CD4-positive, CD25-positive, alpha-beta regulatory T cell (primary cell): ENCODE data around the gene CDC42BPG. TPM values are rescaled to one million over a fixed set of nuclear protein-coding genes. Genes with fewer than 3 reads are reported as not detected.
A peak's percentile ranks its signal among the peaks of the same experiment; 100 is the strongest.
"Not testable (repeated sequence)": the region's sequence is repeated elsewhere in the genome, so short reads cannot be mapped to it uniquely, and the experiment has no call there.

Source experiments
- ATAC-seq, 2 donors: fragments of 150-1000 bp; cut with Tn5 transposase; one replicate each; pipeline ENCODE4 v1.10.0; 2021; ENCODE audit warnings: low read depth in 2 of 2, moderate number of reproducible peaks in 2 of 2, moderate library complexity in 1 of 2
- DNase-seq, 3 donors: peaks; one replicate each; pipeline versions ENCODE4 v3.0.0 to v3.0.0-alpha.2; 2012 to 2022; ENCODE audit warnings: mixed read lengths in 1 of 3
- H3K27ac ChIP-seq: one replicate; pipeline ENCODE4 v1.7.0; 2013; ENCODE audit warnings: mild to moderate bottlenecking, low read length; ENCODE audit not compliant: insufficient read depth, poor library complexity, severe bottlenecking
- H3K27me3 ChIP-seq: one replicate; pipeline ENCODE4 v1.7.0; 2013; ENCODE audit warnings: low read length; ENCODE audit not compliant: control insufficient read depth, insufficient read depth
- H3K36me3 ChIP-seq: one replicate; pipeline ENCODE4 v1.7.0; 2013; ENCODE audit warnings: mild to moderate bottlenecking, low read length, moderate library complexity; ENCODE audit not compliant: control insufficient read depth, insufficient read depth
- H3K4me1 ChIP-seq: 2 replicates; pipeline ENCODE4 v1.7.0; 2013; ENCODE audit warnings: mild to moderate bottlenecking, low read length; ENCODE audit not compliant: insufficient read depth, control insufficient read depth, poor library complexity, severe bottlenecking
- H3K4me3 ChIP-seq: one replicate; pipeline ENCODE4 v1.7.0; 2013; ENCODE audit warnings: low read depth, mild to moderate bottlenecking, low read length, moderate library complexity
- H3K9me3 ChIP-seq, 2 experiments: 1 replicate in 1 of 2; 2 replicates in 1 of 2; pipeline ENCODE4 v1.7.0; 2013; ENCODE audit warnings: low read length in 2 of 2, mild to moderate bottlenecking in 1 of 2, moderate library complexity in 1 of 2; ENCODE audit not compliant: control insufficient read depth in 2 of 2
- H3K27ac Mint-ChIP-seq, 3 donors: one replicate each; pipeline ENCODE4 v1.8.0; 2020 to 2022; ENCODE audit warnings: mild to moderate bottlenecking in 3 of 3, mixed read lengths in 3 of 3, moderate library complexity in 2 of 3
- H3K27me3 Mint-ChIP-seq: one replicate; pipeline ENCODE4 v1.8.0; 2022; ENCODE audit warnings: mild to moderate bottlenecking, mixed read lengths
- H3K36me3 Mint-ChIP-seq: one replicate; pipeline ENCODE4 v1.8.0; 2020; ENCODE audit warnings: mixed read lengths
- H3K4me1 Mint-ChIP-seq, 4 donors: one replicate each; pipeline ENCODE4 v1.8.0; 2020 to 2022; ENCODE audit warnings: mixed read lengths in 4 of 4, mild to moderate bottlenecking in 1 of 4
- H3K4me3 Mint-ChIP-seq, 4 donors: one replicate each; pipeline ENCODE4 v1.8.0; 2020 to 2022; ENCODE audit warnings: mild to moderate bottlenecking in 4 of 4, mixed read lengths in 4 of 4, moderate library complexity in 3 of 4
- H3K9me3 Mint-ChIP-seq, 7 donors: one replicate each; pipeline ENCODE4 v1.8.0; 2020 to 2022; ENCODE audit warnings: mixed read lengths in 7 of 7, mild to moderate bottlenecking in 3 of 7, moderate library complexity in 2 of 7
- polyA plus RNA-seq, 4 donors: library from polyadenylated mRNA; unstranded; fragments of 300-500 nt; fragmentation: Illumina TruSeq; gene quantifications; one replicate each; pipeline ENCODE4 v1.2.3, GENCODE V29; 2021
- total RNA-seq: library from RNA; stranded (reverse); gene quantifications from one replicate; pipeline ENCODE4 v1.2.3, GENCODE V29; 2022

CDC42BPG gene
- total and polyA plus RNA-seq, 5 donors from 2014 or later = 0.11 to 11.6 (median 0.13) TPM; not detected in 2

DNA sequence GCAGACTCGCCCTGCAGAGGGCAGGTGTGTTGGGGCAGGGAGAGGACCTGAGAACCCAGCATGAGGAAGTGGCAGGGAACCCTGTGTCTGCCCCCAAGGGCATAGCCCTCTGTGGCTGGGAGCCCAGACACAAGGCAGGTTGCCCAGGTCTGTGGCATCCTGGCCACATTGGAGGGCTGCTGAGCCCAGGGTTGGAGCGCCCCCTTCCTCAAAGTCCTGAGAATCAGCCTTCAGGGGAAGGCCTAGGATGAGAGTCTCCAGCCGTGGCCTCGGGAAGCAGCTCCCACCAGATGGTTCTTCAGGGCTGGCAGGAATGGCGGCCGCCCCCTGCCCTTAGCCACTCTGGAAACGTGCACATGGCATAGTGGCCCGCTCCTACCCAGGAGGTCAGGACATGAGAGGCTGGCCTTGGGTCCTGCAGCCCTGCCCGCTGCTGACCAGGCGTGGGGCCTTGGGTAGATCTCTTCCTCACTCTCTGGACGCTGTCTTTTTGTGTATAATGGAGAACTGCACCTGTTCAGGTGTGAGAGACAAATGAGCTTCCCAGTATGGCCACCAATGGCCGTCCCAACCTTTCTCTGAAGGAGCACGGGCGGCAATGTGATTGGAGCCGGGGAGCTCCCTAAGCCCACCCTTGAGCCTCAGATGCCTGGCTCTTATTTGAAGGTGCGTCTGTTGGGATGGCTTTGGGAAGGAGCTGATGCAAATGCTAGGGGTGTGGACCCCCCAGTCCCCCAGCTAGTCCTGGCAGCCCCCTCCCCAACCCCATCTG, 4.6 kb upstream of the CDC42BPG start:
- H3K36me3 Mint-ChIP-seq = peaks cover 3% of the 10 kb centered on the region
- H3K27ac ChIP-seq = peak overlapping the region; percentile 33
- peak; percentile 5 to 12 for ATAC-seq
- no peak overlapping the region for H3K4me3 ChIP-seq
- H3K27me3 ChIP-seq = no peaks in the 10 kb centered on the region
- H3K36me3 ChIP-seq = peaks cover 4% of the 10 kb centered on the region
- H3K4me3 Mint-ChIP-seq = peak overlapping the region in 3 of 4 donors; percentile 56 to 76 (median 75)
- H3K4me1 ChIP-seq = peaks cover 80% of the 10 kb centered on the region
- peak overlapping the region; percentile 54 to 80 (median 66) for H3K27ac Mint-ChIP-seq
- peak in 1 of 3 donors; percentile 73 for DNase-seq
- peaks cover 0 to 76% (median 45%) of the 10 kb centered on the region in 4 donors for H3K4me1 Mint-ChIP-seq
- no peaks in the 10 kb centered on the region for H3K9me3 Mint-ChIP-seq
- H3K9me3 ChIP-seq = no peaks in the 10 kb centered on the region
- peaks cover under 1% of the 10 kb centered on the region for H3K27me3 Mint-ChIP-seq

DNA sequence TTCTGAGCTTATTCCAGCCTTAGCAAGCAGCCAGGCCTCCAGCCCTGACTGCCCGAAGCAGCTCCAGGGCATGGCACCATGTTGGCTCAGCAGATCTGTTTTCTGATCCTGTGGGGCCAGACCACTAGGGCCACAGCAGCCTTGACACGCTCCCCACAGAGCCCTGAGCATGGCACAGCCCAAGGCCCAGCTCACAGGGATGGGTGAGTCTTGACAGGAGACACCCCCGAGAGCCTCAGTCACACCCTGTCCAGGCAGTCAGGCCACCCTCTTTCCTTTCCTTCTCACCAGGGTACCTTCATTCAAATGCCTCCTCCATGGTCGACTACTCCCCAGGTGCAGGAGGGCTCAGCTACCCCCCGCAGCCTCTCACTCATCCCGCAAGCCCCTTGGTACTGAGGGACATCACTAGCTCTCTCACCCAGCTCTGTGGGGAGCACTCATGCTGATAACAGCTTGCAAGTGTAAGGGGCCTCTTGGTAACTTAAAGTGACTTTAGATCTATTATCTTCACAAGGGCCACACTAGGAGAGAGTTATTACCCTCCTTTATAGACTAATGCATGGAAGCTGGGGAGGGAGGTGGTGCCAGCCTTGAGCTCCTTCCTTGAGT, 3.9 kb upstream of the CDC42BPG start:
- Histone ChIP-seq H3K9me3 (no peaks in the 10 kb centered on the region), H3K36me3 (no peaks in the 10 kb centered on the region), H3K4me3 (no peak overlapping the region), H3K4me1 (peaks cover 79% of the 10 kb centered on the region), H3K27me3 (no peaks in the 10 kb centered on the region), H3K27ac (peak overlapping the region; percentile 33)
- Mint-ChIP-seq H3K4me3 (peak overlapping the region; percentile 31 to 76 (median 58)), H3K4me1 (peaks cover 0 to 75% (median 43%) of the 10 kb centered on the region in 4 donors), H3K27me3 (peaks cover 4% of the 10 kb centered on the region), H3K9me3 (no peaks in the 10 kb centered on the region), H3K27ac (peak overlapping the region; percentile 54 to 80 (median 66)), H3K36me3 (peaks cover under 1% of the 10 kb centered on the region)
- DNase-seq (no peak), ATAC-seq (no peak)

DNA sequence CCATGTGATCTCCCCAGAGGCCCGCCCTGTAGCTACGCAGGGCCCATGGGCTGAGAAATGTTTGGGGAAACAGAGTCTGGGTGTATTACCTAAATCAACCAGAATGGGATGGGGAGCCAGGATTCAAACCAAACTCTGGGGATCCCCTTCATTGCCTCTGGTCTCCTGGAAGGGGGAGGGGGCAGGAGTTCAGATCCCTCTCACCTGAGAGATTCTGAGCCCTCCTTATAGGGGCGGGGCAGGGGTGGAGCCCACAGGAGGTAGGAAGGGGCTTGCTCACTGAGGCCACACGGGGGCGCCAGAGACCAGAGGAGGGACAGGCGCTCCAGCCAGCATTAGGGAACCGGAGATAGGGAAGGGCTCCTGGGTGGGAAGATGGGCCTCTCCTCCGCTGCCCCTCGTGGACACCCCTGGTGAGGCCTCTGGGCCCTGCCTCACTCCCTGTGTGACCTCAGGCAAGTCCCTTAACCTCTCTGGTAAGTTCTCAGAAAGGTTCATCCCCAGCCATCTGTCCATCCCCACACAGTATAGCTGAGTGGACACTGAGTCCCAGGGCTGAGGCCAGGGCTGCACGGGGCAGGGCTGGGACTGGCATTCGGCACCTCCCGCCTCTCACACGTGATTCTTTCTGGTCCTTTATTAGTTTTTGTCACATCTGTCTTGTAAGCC, 2.7 kb upstream of the CDC42BPG start:
- peaks cover 0 to 66% (median 37%) of the 10 kb centered on the region in 4 donors for H3K4me1 Mint-ChIP-seq

DNA sequence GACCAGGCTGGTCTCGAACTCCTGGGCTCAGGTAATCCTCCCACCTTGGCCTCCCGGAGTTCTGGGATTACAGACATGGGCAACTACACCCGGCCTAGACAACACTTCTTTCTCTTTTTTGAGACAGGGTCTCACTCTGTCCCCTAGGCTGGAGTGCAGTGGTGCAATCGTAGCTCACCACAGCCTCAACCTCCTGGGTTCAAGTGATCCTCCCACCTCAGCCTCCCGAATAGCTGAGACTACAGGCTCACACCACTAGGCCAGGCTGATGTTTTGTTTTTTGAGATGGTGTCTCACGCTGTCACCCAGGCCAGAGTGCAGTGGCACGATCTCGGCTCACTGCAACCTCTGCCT, 1.3 kb upstream of the CDC42BPG start:
- H3K36me3 ChIP-seq = not testable (repeated sequence)
- H3K4me1 ChIP-seq = peaks cover 53% of the 10 kb centered on the region

More for the DNA sequence above, 2.7 kb upstream of the CDC42BPG start:
- no peaks in the 10 kb centered on the region for H3K27me3 ChIP-seq
- Mint-ChIP-seq H3K27me3 (peaks cover 4% of the 10 kb centered on the region), H3K9me3 (no peaks in the 10 kb centered on the region), H3K27ac (peak overlapping the region in 1 of 3 donors; percentile 59), H3K36me3 (no peaks in the 10 kb centered on the region), H3K4me3 (peak overlapping the region; percentile 46 to 93 (median 58))
- no peak overlapping the region for H3K4me3 ChIP-seq
- H3K27ac ChIP-seq = peak overlapping the region; percentile 55
- no peaks in the 10 kb centered on the region for H3K36me3 ChIP-seq
- peaks cover 67% of the 10 kb centered on the region for H3K4me1 ChIP-seq
- ATAC-seq (peak; percentile 65 to 68), DNase-seq (peak; percentile 86 to 88 (median 88))
- no peaks in the 10 kb centered on the region for H3K9me3 ChIP-seq

DNA sequence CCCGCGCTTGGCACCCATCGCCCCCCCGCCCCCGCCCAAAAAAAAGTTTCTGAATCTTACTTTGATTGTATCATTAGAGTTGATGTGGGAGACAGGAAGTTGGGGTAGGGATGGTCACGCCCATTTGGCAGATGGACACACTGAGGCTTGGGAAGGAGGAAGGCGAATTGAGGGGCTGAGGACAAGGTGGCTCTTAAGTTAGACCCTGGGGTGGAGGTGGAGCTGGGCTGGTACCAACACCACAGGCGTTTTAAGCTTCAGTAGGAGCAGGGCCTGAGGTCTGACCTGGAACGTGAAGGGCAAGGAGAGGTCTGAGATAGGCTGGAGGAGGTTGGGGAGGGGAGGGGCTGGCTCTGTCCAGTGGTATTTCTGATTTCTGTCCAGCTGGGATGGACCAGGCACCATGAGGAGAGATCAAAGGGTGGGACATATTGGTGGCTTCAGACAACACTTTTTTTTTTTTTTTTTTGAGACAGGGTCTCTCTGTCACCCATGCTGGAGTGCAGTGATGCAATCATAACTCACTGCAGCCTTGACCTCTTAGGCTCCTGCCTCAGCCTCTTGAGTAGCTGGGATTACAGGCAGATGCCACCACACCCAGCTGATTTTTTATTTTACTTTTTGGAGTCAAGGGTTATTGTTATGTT, 799 bp upstream of the CDC42BPG start:
- H3K4me1 Mint-ChIP-seq = peaks cover 0 to 49% (median 24%) of the 10 kb centered on the region in 4 donors
- no peaks in the 10 kb centered on the region for H3K36me3 ChIP-seq
- ATAC-seq (no peak), DNase-seq (no peak)
- no peaks in the 10 kb centered on the region for H3K27me3 ChIP-seq
- H3K4me3 Mint-ChIP-seq = peak overlapping the region; percentile 48 to 85 (median 69)
- H3K36me3 Mint-ChIP-seq = no peaks in the 10 kb centered on the region
- H3K9me3 ChIP-seq = no peaks in the 10 kb centered on the region
- no peaks in the 10 kb centered on the region for H3K9me3 Mint-ChIP-seq
- peak overlapping the region; percentile 71 for H3K27ac ChIP-seq
- H3K4me1 ChIP-seq = peaks cover 49% of the 10 kb centered on the region
- peaks cover 8% of the 10 kb centered on the region for H3K27me3 Mint-ChIP-seq
- H3K27ac Mint-ChIP-seq = peak overlapping the region in 2 of 3 donors; percentile 69 to 93
- no peak overlapping the region for H3K4me3 ChIP-seq

More for the DNA sequence above, 1.3 kb upstream of the CDC42BPG start:
- Mint-ChIP-seq H3K4me3 (peak overlapping the region in 1 of 4 donors; percentile 19), H3K27ac (peak overlapping the region in 1 of 3 donors; percentile 69), H3K4me1 (peaks cover 0 to 52% (median 26%) of the 10 kb centered on the region in 4 donors)
- H3K27ac ChIP-seq, H3K27me3 Mint-ChIP-seq, H3K27me3 ChIP-seq, H3K9me3 ChIP-seq, DNase-seq, ATAC-seq, H3K9me3 Mint-ChIP-seq, H3K4me3 ChIP-seq, H3K36me3 Mint-ChIP-seq: not testable (repeated sequence)

DNA sequence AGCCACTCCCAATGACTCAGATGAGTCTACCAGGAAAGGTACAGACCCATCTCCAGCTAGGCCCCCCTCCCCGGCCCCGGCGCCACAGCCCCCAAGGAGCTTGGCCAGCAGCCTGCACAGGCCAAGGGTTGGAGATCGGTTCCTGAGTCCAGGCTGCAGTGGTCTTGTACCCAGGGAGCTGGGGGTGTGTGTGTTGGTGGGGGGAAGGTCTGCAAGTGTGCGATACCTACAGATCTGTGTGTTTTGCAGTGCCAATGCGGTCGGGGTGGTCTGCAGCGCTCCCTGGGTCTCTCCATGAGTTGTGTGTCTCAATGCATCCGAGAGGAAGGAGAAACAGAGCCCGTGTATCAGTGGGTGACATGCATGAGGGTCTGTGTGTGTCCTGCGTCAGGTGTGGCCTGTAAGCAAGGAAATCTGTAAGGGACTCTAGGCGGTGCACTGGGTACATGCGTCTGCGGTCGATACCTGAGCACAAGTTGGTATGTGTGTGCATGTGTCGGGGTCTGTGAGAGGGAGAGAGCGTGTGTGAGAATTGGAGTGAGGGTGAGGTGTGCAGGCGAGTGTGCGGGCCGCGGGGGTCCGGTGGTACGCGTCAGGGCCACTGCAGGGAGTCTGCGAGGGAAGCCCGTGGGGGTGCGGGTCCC, 645 bp downstream of the CDC42BPG start:
- peaks cover 8% of the 10 kb centered on the region for H3K27me3 Mint-ChIP-seq
- peak overlapping the region in 2 of 3 donors; percentile 32 to 94 for H3K27ac Mint-ChIP-seq
- Histone ChIP-seq H3K36me3 (no peaks in the 10 kb centered on the region), H3K4me1 (peaks cover 34% of the 10 kb centered on the region), H3K9me3 (no peaks in the 10 kb centered on the region), H3K4me3 (no peak overlapping the region), H3K27me3 (no peaks in the 10 kb centered on the region), H3K27ac (no peak overlapping the region)
- H3K36me3 Mint-ChIP-seq = peaks cover 4% of the 10 kb centered on the region
- H3K4me1 Mint-ChIP-seq = peaks cover 0 to 35% (median 20%) of the 10 kb centered on the region in 4 donors
- no peak for DNase-seq
- no peaks in the 10 kb centered on the region for H3K9me3 Mint-ChIP-seq
- H3K4me3 Mint-ChIP-seq = peak overlapping the region; percentile 80 to 93 (median 86)
- no peak for ATAC-seq
